Stimulated activated naive CD4-positive, alpha-beta T cell treated with Interleukin-2 at 50 U/mL for 16 hours (primary cell): Measurements from ENCODE around the gene TIFAB.

ENCODE experiments used
- DNase-seq: peaks from one replicate; lab custom pipeline; 2025; lab: John Stamatoyannopoulos, UW

Gene TIFAB

DNA sequence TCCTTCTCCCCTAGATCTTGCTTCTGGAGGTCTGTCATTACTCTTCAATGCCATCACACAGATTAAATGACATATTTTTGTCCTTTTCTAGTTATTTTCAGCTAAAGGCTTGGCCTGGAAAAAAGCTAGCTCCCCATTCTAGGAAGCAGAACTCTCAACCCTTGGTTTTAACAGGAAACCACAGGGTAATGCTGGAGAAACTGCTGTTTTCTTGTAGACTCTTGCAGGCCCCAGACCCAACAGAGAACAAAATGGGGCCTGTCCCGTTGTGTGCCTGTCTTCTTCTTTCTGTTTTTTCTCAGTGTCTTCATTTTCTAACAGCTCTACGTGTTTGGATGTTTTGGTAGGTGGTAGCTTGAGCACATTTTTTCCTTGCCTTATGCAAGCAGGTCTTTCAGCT is 26.5 kb downstream of the TIFAB start:
- no peak for DNase-seq

DNA sequence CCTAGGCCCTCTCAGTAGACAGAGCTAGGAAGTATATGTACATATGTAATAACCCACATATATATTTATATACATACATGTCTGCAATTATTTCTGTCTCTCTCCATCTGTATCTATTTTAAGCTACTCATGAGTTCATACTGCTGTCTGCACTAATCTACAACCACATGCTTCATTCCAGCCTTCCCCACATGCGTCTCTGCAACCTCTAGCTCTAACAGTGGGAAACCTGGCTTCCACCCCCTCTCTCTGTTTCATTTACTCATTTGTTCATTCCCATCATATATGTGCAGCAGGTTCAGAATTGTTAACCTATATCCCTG is 28.3 kb downstream of the TIFAB start:
- DNase-seq: no peak

GRCh38 chr5:135423146-135423845 is 28.9 kb downstream of the TIFAB start:
- DNase-seq: no peak

GRCh38 chr5:135422419-135422818 is 29.7 kb downstream of the TIFAB start:
- no peak for DNase-seq

DNA sequence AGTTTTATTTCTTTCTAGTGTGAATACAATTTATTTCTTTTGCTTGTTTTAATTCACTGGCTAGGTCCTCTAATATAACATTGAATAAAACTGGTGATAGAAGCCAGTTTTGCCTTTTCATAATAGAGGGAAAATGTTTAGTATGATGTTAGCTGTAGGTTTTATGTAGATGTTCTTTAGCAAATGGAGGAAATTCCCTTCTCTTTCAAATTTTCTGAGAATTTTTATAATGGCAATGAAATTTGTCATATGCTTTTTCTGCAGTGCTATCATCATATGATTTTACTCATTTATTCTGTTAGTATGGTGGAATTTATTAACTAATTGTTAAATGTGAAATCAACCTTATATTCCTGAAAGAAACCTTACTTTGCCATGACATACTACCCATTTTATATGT is 35.1 kb downstream of the TIFAB start:
- DNase-seq: no peak

DNA sequence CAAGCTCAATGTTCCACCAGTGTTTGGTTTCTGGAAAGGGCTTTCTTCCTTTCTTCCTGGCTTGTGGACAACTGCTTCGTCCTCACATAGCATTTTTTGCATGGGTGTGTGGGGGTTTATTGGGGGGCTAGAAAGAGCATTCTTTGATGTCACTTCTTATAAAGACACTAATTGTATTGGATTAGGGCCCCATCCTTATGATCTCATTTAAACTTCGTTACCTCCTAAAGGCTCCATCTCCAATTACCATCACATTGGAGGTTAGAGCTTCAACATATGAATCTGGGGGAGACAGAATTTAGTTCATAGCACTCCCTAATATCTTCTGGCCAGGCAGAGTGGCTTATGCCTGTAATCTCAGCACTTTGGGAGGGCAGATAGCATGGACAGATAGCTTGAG is 47.1 kb downstream of the TIFAB start:
- no peak for DNase-seq

- no peak for DNase-seq
Measured at GRCh38 chr5:135402031-135402430, 50.1 kb downstream of the TIFAB start.

DNA sequence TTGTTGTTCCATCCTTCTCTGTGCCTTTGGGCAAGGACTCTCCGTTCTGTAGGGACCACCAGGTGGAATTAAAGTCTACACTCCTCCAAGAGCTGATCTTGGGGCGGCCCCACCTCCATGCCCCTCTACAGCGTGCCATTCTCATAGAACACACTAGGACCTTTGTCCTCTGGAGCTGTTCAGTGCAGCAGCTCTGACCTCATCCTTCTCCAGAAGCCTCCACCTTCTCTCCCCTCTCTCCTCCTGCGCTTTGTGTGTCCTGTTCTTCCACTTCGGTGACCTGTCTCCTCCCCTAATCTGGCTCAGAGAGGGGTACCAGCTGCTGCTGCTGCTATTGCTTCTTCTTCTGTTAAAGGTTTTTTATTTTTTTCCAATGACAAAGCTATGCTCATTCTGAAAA is 51.3 kb downstream of the TIFAB start:
- DNase-seq: no peak

GRCh38 chr5:135399794-135400542 is 52.2 kb downstream of the TIFAB start:
- no peak for DNase-seq

DNA sequence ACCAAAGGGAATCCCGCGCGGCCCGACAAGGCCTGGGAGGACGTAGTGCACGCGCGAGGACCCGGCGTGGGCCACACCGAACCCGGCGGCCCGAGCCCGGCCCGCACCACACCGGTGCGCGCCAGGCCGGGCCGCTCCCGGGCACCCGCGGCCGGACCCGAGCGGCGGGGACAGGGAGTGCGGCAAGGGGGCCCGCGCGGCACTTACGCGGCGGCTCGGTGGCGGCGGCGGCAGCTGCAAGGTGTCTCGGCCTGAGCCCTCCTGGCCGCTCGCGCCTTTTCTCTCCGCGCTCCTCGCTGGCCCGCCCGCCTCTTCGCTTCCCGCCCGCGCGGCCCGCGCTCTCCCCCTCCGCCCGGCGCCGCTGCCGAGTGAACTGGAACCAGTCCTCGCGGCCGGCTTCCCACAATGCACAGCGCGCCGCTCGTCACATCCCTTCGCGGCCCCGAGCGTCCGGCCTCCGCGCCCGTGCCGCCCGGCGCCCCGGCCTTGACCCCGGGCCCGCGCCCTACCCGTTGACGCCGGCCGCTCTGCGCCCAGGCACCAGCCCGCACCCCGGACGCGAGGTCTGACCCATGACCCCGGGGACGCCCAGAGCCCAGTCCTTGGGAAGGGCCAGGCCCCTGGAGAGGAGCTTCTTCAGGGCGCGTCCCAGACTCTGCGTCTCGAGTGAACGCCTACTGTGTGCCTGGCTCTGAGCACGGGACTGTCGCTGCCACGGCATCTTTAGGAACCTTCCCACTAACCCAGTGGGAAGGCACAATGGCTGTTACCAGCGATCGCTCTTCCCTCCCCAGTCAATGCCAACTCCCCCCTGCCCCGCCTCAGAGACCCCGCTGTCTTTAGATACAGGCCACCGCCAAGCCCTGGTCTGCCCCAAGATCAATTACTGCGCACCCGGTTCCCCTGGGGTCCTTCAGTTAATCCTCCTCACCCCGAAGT is 53.0 kb downstream of the TIFAB start, which contains the start of gene MACROH2A1:
Gene MACROH2A1 (minus strand): TSS at position 377 of the 939 bp plus-strand sequence. CDS start 10,138 bp downstream, outside the sequence.
- DNase-seq: peak; percentile 78

DNA sequence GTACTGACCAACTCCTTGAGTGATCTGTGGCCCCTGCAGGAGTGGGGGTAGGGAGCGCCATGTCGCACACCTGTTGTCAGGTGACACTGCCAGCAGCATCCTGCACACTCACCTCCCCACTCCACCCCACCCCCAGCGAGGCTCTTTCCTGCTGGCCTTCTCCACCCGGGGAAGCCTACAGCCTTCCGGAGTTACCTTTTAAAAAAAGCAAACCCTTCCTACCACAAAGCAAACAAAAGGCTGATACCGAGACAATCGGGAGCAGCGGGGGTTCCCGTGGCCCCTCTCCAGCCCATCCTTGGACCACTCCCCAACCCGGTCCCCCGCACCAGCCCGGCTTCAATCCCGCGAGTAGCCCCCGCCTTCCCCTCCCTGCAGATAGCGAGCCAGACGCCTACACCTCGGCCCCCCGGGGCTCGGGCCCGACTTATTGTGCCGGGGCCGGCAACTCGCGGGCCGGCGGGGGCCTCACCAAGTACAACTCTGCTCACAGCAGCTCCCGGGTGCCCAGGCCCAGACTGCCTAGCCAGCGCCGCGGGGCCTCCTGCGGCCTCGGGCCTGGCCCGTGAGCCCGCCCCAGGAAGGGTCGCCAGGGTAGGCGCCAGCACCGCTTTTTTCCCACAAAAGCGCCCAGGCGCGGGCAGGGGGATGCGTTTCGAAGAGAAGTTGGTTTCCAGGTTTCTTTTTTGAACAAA is 53.8 kb downstream of the TIFAB start:
- peak; percentile 22 for DNase-seq
